Activated CD8-positive, alpha-beta memory T cell treated with anti-CD3 and anti-CD28 coated beads, Interleukin-2, amount 50 U/mL, for 4 hours (primary cell): Measurements from ENCODE around the gene PDE4D.

Experiments used
- DNase-seq: peaks from one replicate; pipeline ENCODE4 v3.0.0-alpha.2; 2020

PDE4D gene

GRCh38 chr5:59125011-59125961 is 768.2 kb downstream of the PDE4D start:
- DNase-seq = no peak

DNA sequence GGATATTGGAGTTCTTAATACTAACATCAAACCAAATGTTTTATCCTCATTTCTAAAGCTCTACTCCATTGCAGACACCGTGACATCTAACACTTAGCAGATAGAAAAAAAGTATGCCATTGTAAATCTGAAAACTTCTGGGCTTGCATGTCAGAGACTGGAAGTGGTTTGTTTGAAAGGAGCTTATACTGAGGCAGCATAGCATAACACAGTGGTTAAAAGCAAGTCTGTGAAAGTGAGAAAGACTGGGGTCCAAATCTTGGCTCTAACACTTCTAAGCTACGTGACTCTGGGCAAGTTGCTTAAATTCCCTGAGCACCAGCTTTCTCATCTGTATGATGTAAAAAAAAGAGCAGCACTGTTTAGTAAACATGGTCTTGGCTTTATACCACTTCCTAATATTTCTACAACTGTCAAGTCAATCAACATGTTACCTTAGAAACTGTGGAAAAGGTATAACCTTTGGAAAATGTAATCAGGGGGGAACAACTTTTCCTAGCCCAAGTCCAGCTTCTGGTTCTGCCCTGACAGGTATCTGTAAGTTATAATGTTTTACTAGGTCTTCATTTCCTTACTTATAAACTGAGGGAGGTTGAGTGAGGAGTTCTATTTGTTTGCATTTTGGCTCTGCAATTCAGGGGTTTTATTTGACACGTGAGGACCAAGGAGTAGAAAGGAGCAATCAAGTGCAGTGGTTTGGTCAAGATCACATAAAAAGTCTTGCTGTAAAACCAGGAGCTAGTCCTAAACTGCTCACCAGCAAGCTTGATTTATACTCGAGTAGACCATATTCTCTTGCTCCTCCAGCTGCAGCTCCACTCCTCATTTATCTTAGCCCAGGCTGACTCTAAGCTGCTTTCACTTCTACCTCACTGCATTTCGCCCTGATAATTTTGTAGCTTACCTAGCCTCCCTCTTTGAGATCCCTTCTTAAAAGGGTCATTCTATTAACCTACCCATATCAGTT is 769.6 kb downstream of the PDE4D start:
- no peak for DNase-seq

GRCh38 chr5:59119480-59119879 is 774.0 kb downstream of the PDE4D start:
- DNase-seq = no peak

GRCh38 chr5:59117320-59117719 is 776.2 kb downstream of the PDE4D start:
- DNase-seq = no peak

GRCh38 chr5:59116231-59116865 is 777.2 kb downstream of the PDE4D start:
- DNase-seq = no peak

DNA sequence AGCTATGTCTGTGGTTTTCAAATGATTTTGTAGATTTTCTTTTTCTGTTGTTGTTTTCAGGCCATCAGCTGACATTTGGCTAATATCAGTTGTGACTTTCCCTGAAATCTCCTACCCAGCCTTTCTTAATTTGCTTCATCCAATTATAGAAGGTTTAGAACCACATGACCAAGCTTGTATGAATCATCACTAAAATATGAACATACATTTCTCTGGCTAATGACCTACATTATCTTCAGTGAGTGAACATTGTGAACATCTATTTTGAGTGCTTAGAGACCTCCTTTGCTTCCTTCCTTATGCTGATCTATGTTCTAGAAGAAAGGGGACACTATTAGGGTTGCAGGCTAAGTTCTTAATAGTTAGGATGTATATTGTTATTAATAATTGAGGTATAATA is 778.2 kb downstream of the PDE4D start:
- DNase-seq = no peak

DNA sequence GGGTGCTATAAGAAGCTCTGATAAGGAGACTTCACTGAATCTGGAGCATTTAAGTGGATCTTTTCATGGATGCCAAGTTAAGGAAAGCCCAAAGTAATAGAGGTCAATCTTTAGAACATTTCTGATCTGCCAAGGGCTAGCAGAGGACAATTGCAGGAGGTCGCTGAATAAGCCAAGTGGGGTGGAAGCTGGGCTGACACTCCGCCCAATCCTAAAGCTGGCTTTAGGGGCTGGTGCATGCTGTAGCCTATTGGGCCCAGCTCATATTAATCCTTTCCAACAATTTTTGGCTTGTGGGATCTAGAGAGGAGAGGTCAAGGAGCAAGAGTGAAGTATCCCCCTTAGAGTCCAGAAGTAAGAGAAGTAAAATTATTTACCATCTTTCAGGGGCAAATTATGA is 784.1 kb downstream of the PDE4D start:
- DNase-seq = no peak

- DNase-seq = no peak
These were observed 785.8 kb downstream of the PDE4D start for GRCh38 chr5:59107692-59108091.

DNA sequence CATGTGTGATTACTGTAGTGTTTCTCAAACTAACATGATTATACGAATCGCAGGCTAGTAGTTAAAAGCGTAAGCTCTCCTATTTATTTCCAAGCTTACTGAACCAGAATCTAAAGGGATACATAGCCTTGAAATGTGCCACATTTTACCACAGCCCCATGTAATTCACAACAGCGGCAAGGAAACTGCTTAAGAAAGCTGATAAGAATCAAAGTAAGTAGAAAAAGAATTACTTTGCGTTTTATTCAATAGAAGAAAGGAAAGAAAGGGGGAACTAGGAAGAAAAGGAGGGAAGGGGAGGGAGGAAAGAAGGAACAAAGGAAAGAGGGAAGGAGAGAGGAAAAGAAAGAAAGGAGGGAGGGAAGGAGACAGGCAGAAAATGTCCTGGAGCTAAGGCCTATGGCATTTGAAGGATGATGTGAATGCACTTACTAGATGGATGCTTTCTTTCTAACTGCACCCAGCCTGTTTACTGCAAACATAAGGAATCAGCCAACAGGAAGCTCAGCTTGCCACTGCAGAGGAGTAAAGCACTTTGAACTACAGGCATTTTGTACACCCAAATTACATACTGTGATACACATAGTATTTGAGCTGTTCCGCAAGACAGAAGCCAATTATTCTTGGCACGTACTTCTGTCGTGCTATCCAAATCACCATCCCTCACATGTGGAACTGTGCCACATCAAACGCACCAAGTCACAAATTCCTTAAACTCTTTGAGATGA is 789.0 kb downstream of the PDE4D start:
- no peak for DNase-seq

GRCh38 chr5:59103303-59103702 is 790.2 kb downstream of the PDE4D start:
- DNase-seq = no peak

DNA sequence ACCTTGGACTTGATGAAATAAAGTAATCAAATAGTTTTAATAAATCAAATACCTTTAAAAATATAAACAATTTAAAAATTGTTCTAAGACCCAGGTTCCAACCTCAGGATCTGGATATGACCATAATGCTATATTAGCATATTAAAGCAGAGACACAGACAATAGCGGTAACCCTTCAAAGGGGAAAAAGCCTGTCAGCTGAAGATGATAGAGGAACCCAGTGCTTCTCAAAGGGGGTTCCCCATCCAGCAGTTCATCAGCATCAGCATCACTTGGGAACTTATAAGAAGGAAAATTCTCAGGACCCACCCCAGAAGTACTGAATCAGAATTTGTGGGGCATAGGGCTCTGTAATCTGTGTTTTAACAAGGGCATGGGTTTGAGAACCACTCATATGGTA is 791.1 kb downstream of the PDE4D start:
- DNase-seq = no peak

GRCh38 chr5:59100875-59101274 is 792.7 kb downstream of the PDE4D start:
- no peak for DNase-seq

GRCh38 chr5:59099995-59100345 is 793.6 kb downstream of the PDE4D start:
- no peak for DNase-seq

DNA sequence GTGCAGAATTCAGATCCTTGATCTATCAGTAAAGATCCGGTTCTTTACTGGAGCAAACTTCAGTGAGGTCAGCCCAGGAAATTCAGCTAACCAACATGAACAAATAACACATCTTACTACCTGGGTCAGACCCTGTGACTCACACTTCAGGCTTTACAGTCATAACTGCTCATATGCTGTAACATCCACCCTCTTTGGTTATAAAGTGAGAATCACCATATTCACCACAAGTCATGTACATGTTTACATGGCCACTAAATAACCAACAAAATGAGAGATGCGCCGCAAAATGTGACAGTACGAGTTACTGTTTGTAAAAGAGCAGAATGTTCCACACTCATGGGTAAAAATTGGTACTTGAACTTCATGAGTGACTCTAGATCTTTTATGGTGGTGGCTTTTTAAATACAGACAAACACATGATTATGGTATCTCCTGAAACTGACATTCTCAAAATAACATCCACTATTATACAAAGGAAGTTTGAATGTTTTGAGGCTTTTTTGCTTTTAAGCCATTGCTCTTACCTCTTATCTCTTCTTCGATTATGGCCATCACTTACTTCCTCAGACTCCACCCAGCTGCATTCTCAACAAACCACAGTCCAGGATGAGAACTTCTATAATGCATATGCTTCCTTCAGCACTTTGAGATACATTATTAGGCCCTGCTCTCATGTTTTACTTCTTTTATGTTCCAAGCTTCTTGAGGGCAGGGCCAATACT is 794.1 kb downstream of the PDE4D start:
- DNase-seq = peak; percentile 30

DNA sequence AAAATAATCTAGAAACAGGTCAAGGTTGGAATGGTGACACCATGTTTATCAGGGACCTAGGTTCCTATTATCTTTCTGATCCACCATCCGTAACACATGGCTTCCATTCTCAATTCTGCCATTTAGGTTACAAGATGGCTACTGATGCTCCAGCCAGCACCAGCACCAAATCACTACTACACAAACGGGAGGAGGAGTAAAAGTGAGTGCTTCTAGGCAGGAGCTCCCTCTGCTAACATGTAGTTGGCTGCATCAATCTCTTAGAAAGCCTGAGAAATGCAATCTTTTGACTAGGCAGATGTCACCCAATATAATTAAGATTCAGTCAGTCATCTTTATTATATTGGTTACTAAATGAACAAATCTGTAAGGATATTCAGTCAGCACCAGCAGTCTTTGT is 794.8 kb downstream of the PDE4D start:
- no peak for DNase-seq

- DNase-seq = no peak
These were observed 795.8 kb downstream of the PDE4D start for GRCh38 chr5:59097712-59098111.

DNA sequence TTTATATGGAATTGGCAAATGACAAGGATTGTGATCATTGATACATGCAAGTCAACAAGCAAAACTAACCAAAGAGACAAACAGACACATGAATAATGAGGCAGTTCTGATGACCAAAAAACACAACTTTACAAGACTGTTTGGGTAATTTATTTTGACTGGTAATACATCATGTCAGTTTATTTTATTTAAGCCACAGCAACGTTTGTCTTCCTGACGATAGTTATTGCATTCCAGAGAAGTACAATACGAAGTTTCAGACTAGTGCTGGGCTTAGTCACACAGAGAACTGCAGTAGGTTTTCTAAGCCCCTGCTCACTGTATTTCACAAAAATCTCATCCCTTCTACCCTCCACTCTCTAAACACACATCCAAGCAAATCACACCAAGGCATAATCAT is 796.4 kb downstream of the PDE4D start:
- no peak for DNase-seq

- DNase-seq = no peak
These were observed 798.0 kb downstream of the PDE4D start for GRCh38 chr5:59095480-59095879.

GRCh38 chr5:59094864-59095263 is 798.7 kb downstream of the PDE4D start:
- no peak for DNase-seq

DNA sequence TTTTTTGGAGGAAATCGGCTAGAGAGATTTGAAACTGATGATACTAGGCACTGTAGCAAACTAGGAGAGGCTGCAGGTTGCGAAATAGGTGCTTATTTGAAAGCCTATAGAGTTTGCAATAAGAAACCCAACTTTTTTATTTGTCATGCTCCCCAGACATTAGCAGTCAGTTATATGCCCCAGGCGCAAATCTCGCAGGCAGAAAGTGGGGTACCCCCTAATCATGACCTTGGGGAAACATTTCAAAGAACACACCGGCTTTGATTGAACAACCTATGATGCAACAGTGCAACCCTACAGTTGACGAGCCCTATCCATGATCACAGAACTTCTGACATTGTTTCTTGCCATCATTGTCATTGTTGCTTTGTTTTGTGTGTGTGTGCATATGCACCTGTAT is 800.2 kb downstream of the PDE4D start:
- DNase-seq = no peak

DNA sequence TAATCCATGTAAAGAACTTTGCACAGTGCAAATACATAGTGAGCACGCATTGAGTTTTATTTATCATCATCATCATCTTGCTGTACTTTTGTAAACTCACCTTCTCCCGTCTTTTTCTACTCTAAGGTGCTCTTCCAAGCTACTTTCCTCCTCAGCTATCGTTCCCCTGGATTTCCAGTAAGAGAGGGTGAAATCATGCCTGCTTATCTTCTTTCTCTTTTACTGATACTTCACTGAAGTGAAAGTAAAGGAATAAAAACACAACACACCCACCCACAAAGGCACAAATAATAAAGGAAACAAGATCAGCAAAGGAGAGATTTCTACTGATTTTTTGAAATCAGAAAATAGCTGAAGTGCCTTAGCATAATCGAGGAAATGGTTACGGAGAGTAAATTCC is 800.8 kb downstream of the PDE4D start:
- DNase-seq = no peak

DNA sequence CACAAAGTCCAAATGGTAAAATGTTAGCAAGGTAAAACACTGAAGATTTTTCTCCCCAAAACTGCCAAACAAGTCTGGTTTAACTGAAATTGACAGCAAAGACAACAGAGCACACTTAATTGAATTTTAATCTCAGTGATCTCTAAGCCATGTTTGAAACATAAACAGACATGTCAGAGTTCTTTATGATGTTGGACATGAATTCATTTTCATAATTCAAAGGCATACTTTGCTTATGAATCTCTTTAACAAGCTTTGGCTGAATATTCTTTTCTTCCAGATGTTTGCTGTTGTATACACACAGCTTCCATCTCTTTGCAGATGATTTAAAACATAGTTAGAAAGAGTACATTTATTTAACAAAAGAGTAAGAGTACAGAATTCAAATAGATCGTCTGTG is 801.6 kb downstream of the PDE4D start:
- no peak for DNase-seq
